Activated CD4-positive, alpha-beta T cell treated with anti-CD3 and anti-CD28 coated beads, Interleukin-2, amount 50 U/mL, for 1 hour (primary cell): ENCODE results near the gene USP37.
A peak's percentile ranks its signal among the peaks of the same experiment; 100 is the strongest.

Experiments
- DNase-seq: peaks from one replicate; pipeline ENCODE4 v3.0.0-alpha.2; 2020

USP37 gene

DNA sequence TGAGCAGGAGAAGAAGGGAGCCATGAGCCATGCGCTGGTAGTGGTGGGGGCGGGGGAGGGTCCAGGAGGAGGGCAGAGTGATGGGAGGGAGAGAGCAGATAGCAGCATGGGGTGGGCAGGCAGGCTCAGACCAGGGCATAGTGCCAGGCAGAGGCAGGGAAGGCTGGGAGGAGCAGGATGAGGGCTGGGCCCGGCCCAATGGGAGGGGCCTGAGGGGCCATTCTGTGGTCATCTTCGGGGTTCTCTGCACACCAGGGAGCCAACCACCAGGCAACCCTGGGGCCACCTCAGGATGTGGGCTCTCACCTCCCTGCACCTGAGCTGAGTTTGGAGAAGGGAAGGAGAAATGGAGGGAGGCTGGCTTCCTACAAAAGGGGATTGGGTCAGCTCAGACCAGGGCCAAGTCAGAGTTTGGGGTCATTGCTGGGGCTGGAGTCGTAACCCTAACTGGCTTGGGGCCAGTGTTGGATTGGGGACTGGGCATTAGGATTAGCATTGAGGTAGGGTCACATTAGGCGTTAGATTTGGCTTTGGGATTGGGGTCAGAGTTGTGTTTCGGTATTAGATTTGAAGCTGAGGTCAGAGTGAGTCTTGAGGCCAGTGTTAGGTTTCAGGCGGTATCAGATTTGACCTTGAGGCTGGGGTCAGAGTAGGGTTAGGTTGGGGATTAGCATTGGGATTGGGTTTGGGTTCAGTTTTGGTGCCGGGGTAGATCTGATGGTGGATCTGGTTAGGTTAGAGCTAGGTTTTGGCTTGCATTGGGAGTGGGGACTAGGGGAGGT is 138.0 kb downstream of the USP37 start:
- no peak for DNase-seq

DNA sequence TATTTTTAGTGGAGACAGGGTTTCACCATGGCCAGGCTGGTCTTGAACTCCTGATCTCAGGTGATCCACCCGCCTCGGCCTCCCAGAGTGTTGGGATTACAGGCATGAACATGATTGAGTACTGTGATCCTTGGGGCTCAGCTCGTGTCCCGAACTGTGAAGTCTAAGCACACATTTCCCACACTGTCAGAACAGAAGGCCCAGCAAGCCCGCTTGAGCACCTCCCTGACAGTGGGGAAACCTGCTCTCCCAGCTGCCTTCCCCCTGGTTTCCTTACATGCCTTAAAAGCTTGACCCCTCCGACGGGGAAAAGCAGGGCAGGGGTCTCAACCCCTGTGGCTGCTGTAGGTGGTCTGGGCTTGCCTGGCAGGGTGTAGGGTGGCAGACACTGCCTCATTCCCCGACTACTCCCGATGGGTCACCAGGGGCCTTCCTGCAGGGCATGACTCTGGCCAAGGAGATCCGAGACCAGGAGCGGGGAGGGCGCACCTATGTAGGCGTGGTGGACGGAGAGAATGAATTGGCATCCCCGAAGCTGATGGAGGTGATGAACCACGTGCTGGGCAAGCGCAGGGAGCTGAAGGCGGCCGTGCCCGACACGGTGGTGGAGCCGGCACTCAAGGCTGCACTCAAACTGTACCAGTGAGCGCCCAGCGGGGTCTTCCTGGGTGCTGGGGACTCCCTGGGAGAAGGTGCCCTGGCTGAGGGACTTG is 139.1 kb downstream of the USP37 start:
- no peak for DNase-seq

- no peak for DNase-seq
Observed at GRCh38 chr2:218427741-218428140, 140.4 kb downstream of the USP37 start.

- no peak for DNase-seq
Observed at GRCh38 chr2:218425531-218425930, 142.6 kb downstream of the USP37 start.

GRCh38 chr2:218423584-218423983 is 144.6 kb downstream of the USP37 start:
- DNase-seq = no peak

DNA sequence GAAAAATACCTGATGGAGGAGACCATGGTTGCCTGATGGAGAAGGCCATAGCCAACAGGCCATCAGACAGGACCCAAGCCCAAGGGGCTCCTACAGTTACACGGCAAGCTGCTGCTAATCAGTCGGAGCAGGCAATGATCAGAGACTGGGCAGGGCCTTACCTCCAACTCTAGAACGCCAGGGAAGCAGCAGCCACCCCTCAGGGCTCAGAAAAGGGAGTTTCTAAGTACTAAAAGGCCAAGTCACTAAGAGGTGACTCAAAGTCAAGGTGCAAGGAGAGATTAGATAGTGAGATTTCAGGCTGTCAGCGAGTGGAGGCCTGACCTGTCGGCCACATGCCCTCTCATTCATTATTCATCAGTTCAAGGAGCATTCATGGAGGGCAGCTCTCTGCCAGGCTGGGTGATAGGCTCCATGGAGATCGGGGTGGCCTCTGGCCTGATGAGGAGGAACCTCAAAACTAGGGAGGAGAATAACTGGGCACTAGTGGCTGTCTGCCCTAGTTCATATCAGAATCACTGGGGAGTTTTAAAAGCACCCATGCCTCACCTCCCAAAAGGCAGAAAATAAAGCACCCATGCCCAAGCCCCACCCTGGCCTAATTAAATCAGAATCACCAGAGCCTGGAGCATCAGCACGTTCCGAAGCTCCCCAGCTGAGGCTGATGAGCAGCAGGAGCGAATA is 145.6 kb downstream of the USP37 start:
- DNase-seq = no peak

- DNase-seq = no peak
Observed at GRCh38 chr2:218421027-218421426, 147.1 kb downstream of the USP37 start.

DNA sequence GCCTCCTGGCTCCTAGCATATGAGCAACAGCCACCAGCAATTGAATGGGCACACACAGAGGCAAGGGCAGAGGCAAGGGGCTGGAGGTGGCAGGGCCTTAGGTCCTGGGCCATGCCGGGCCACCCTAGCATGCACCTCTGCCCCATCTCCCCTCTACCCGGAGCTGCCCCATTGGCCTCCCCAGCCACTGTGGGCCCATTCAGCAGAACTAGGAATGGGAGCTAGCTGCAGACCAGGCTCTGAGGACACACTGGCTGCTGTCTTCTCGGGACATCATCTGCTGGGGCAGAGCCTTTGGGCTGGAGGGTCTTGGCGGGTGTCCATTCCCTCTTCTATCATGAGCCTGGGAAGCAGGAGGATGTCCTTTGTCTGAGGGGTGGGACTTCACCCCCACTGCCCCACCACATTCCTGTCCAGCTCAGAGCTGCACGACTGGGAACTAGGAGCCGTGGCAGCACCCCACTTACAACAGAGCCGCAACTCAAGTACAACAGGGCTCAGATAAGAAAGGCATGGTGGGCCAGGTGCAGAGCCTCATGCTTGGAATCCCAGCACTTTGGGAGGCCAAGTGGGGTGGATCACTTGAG is 148.4 kb downstream of the USP37 start:
- no peak for DNase-seq

GRCh38 chr2:218418717-218419458 is 149.3 kb downstream of the USP37 start, which contains the start of gene VIL1:
VIL1 (plus strand) TSS chr2:218419123; CDS start chr2:218423779, 4,656 bp downstream.
- DNase-seq = no peak

DNA sequence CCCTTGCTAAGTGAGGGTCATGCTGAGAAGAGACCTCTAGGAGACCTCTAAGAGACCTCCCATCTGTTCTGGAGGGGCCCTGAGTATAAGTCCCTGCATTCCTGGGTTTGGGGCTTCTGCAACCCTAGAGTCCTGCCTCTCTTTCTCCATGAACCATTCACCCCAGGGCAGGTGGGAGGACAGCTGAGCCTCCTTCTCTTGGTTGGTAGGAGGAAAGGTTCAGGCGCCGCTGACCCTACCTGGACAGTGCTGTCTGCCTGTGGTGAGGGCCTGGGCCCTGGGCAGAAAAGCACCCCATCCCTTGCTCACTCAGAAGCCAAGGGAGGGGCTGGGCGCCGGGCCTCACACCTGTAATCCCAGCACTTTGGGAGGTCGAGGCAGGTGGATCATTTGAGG is 149.8 kb downstream of the USP37 start:
- no peak for DNase-seq

DNA sequence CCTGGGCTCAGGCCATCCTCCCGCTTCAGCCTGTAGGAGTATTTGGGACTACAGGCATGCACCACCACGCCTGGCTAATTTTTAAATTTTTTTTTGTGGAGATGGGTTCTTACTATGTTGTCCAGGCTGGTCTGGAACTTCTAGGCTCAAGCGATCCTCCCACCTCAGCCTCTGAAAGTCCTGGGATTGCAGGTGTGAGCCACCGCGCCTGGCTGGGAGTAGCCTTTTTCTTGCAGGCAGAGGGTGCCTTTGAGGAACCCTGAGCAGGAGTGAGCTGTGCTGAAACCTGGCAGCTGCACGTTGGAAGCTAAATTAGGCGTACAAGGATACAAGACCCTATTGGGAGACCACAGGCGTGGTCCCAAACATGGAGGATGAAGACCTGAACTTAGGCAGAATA is 160.4 kb downstream of the USP37 start:
- no peak for DNase-seq

DNA sequence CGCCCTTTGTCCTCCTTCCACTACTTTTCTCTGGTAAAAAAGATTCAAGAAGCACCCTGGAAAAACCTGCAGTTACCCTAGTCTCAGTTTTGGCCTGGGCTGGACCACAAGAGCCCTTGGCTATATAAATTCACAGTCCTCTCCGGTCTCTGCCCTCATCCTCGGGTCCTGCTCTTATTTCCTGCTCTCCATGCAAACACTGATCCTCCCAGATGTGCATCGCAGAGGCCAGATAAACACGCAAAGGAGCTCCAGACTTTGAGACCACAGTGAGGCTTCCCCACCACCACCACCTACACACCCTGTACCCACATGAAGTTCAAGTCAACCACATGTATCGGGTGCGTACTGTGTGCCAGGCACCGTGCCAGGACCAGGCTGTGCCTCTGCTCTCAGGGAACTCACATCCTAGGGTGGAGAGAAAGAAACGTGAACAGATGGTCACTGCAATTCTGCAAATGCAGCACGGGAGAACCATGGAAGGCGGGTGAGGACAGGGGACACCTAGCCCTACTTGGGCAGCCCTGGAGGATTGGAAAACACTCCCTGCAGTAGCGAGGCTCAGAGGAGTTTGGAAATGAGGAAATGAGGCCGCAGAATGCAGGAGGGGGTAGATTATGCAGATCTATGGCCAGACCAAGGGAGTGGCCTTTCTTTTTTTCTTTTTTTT is 161.1 kb downstream of the USP37 start:
- DNase-seq = peak; percentile 62

DNA sequence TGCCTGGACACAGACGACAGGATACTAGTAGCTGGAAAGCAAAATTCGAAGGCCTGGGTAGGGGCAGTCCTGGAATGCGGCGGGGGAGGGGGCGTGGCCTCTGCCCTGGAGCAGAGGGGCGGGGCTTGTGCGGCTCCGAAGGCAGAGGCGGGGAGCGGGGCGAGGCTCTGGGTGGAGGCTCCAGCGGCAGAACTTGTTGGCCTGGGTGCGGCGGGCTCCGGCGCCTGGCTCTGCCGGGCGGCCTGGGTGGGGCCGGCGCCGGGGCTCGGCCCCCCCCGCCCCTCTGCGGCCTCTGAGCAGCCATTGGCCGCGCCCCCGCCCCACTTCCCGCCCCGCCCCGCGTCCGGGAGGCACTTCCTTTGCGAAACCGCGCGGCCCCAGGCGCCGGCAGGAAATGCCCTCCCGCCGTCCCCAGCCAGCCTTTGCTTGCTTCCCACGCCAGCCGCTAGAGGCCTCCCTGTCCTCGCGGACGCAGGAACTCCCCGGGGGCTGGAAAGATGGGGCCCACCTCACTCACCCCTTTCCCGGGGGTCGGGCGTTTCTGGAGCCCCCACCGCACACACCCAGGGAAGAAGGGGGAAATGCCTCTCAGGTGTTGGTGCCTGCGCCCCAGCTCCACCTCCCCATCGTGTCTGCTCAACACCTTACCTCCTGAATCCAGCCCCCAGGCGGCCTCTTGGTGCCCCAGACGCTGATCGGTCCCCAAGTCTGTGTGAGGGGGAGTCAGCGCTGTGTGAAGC is 161.8 kb downstream of the USP37 start:
- DNase-seq = peak; percentile 90

- DNase-seq = no peak
Observed at GRCh38 chr2:218405746-218406208, 162.4 kb downstream of the USP37 start.

GRCh38 chr2:218405086-218405745 is 162.9 kb downstream of the USP37 start:
- DNase-seq = no peak

- no peak for DNase-seq
Observed at GRCh38 chr2:218404351-218405085, 163.6 kb downstream of the USP37 start.

GRCh38 chr2:218403810-218404209 is 164.3 kb downstream of the USP37 start:
- DNase-seq = no peak

GRCh38 chr2:218402911-218403411 is 165.2 kb downstream of the USP37 start:
- DNase-seq = no peak

DNA sequence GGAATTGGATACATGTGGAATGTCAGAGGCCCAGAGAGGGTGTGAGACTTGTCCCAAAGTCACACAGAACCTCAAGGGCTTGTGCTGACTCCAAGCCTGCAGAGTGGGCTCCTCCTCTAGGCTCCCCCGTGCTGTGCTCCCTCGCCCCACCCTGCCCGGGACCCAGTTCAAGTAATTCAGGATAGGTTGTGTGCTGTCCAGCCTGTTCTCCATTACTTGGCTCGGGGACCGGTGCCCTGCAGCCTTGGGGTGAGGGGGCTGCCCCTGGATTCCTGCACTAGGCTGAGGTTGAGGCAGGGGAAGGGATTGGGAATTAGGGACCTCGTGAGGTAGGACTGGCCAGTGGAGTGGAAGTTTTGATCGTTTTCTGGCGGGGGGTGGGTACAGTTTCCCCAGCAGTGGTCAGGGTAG is 165.7 kb downstream of the USP37 start:
- no peak for DNase-seq

DNA sequence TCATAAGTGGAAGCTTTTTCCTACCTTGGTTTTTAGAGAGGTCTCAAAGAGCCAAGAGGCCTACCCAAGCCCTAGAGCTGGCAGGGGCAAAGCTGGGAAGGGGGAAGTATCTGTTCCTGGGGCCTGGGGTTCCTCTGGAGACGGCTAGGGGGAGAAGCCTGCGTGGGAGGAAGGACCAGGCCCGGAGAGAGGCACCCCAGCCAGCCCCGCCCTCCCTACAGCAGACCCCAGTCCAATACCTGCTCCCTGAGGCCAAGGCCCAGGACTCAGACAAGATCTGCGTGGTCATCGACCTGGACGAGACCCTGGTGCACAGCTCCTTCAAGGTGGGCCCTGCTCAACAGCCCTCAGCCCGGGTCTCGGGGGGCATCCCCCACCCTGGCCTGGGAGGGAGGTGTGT is 166.3 kb downstream of the USP37 start:
- no peak for DNase-seq
